Left ventricle myocardium inferior (tissue), 1 donor: ENCODE measurements around the gene ZDHHC9. TPM values are rescaled to one million over a fixed set of nuclear protein-coding genes. Genes with fewer than 3 reads are reported as not detected.

Experiments
- DNase-seq: peaks from one replicate; pipeline ENCODE4 v3.0.0-alpha.2; 2020
- H3K27ac ChIP-seq: fragments of 200-600 bp; replicated peaks from 2 replicates; pipeline ENCODE4 v1.8.0; 2021
- H3K27me3 ChIP-seq: fragments of 200-600 bp; 2 replicates; pipeline ENCODE4 v1.8.0; 2021; ENCODE audit warnings: low read depth
- H3K36me3 ChIP-seq: fragments of 200-600 bp; 2 replicates; pipeline ENCODE4 v1.8.0; 2021
- H3K4me1 ChIP-seq: fragments of 200-600 bp; 2 replicates; pipeline ENCODE4 v1.8.0; 2021
- H3K4me3 ChIP-seq: fragments of 200-600 bp; 2 replicates; pipeline ENCODE4 v1.8.0; 2021; ENCODE audit warnings: mild to moderate bottlenecking, moderate library complexity
- H3K9me3 ChIP-seq: fragments of 200-600 bp; replicated peaks from 2 replicates; pipeline ENCODE4 v1.8.0; 2021
- CTCF ChIP-seq: fragments of 200-600 bp; IDR thresholded peaks from 2 replicates; pipeline ENCODE4 v1.8.0; 2021; ENCODE audit warnings: antibody characterized with exemption, mild to moderate bottlenecking, borderline replicate concordance
- intact Hi-C: fragments of 100-400 bp; cut with micrococcal nuclease; formaldehyde crosslinking; loops from one replicate; pipeline ENCODE4 v1.11.0; 2022
- total RNA-seq: library from RNA; stranded (reverse); fragmentation: NEBNext Ultra II Directional; extraction: Animal tissue kit (Norgen Biotek cat#: 25700); gene quantifications from one replicate; pipeline ENCODE4 v1.2.1, GENCODE V29; 2021
- donor health status: DM: no; HTN: yes; CAD: no; lungs with severe emphysema.

Gene ZDHHC9
- total RNA-seq, 1 donor from 2014 or later: 11.9 TPM

- H3K27me3 ChIP-seq: no peaks in the 10 kb centered on the region
- no peak for TF ChIP-seq CTCF
- intact Hi-C loops: no loop called here
- H3K4me1 ChIP-seq: no peaks in the 10 kb centered on the region
- no peaks in the 10 kb centered on the region for H3K9me3 ChIP-seq
- no peak for DNase-seq
- peaks cover 47% of the 10 kb centered on the region for H3K36me3 ChIP-seq
- H3K4me3 ChIP-seq: no peak overlapping the region
- no peak overlapping the region for H3K27ac ChIP-seq
These were observed 34.6 kb downstream of the ZDHHC9 start for GRCh38 chrX:129808829-129809796.

- no peak for DNase-seq
- no peaks in the 10 kb centered on the region for H3K4me1 ChIP-seq
- no peaks in the 10 kb centered on the region for H3K27me3 ChIP-seq
- H3K27ac ChIP-seq: no peak overlapping the region
- intact Hi-C loops: no loop called here
- no peak overlapping the region for H3K4me3 ChIP-seq
- H3K36me3 ChIP-seq: peaks cover 47% of the 10 kb centered on the region
- no peak for TF ChIP-seq CTCF
- no peaks in the 10 kb centered on the region for H3K9me3 ChIP-seq
These were observed 35.4 kb downstream of the ZDHHC9 start for GRCh38 chrX:129808158-129808828.

- Histone ChIP-seq H3K27me3 (no peaks in the 10 kb centered on the region), H3K4me3 (no peak overlapping the region), H3K9me3 (no peaks in the 10 kb centered on the region), H3K4me1 (no peaks in the 10 kb centered on the region), H3K36me3 (peaks cover 22% of the 10 kb centered on the region), H3K27ac (no peak overlapping the region)
- intact Hi-C loops: no loop called here
- no peak for TF ChIP-seq CTCF
- no peak for DNase-seq
These were observed 38.9 kb downstream of the ZDHHC9 start for GRCh38 chrX:129804806-129805205.

GRCh38 chrX:129802863-129803262 lies 40.8 kb downstream of the ZDHHC9 start:
- TF ChIP-seq CTCF: no peak
- H3K27ac ChIP-seq: no peak overlapping the region

GRCh38 chrX:129800186-129800585 lies 43.5 kb downstream of the ZDHHC9 start:
- H3K36me3 ChIP-seq: peaks cover 5% of the 10 kb centered on the region
- no peak overlapping the region for H3K27ac ChIP-seq
- no peaks in the 10 kb centered on the region for H3K4me1 ChIP-seq
- no peaks in the 10 kb centered on the region for H3K27me3 ChIP-seq
- DNase-seq: no peak
- no peak overlapping the region for H3K4me3 ChIP-seq
- intact Hi-C loops: no loop called here
- no peak for TF ChIP-seq CTCF
- no peaks in the 10 kb centered on the region for H3K9me3 ChIP-seq

More at GRCh38 chrX:129802863-129803262, 40.8 kb downstream of the ZDHHC9 start:
- H3K4me1 ChIP-seq: no peaks in the 10 kb centered on the region
- no peak overlapping the region for H3K4me3 ChIP-seq
- intact Hi-C loops: no loop called here
- no peaks in the 10 kb centered on the region for H3K27me3 ChIP-seq
- no peak for DNase-seq
- H3K9me3 ChIP-seq: no peaks in the 10 kb centered on the region
- peaks cover 17% of the 10 kb centered on the region for H3K36me3 ChIP-seq
